H1 (cell line): ENCODE measurements around the gene SOX6. TPM values are rescaled to one million over a fixed set of nuclear protein-coding genes. Genes with fewer than 3 reads are reported as not detected.

Experiments
- CTCF ChIA-PET: fragments of 300-600 bp; sonication (Branson Sonifier 250); formaldehyde crosslinking; loops from one replicate; lab custom pipeline; 2021; ENCODE audit not compliant: partially characterized antibody; lab: Charles Lee
- POLR2A ChIA-PET: fragments of 300-600 bp; sonication (Branson Sonifier 250); formaldehyde crosslinking; loops from one replicate; lab custom pipeline; 2021; ENCODE audit warnings: inconsistent platforms; ENCODE audit not compliant: partially characterized antibody; lab: Charles Lee
- DNase-seq, 2 experiments: peaks; one replicate each; pipeline versions ENCODE4 v3.0.0 to v3.0.0-alpha.2; 2010 to 2022; ENCODE audit warnings: low spot score in 2 of 2, low read depth in 1 of 2, mixed read lengths in 1 of 2
- FAIRE-seq: peaks from 2 replicates; lab custom pipeline; 2011; peaks lifted over from hg19 to GRCh38; lab: Jason Lieb, UNC
- H2AFZ ChIP-seq: 2 replicates; pipeline ENCODE4 v1.8.1; 2012; ENCODE audit warnings: low read length, inconsistent platforms
- H2AK5ac ChIP-seq: 2 replicates; pipeline ENCODE4 v1.6.1; 2013; ENCODE audit warnings: low read depth, low read length
- H2BK120ac ChIP-seq: replicated peaks from 2 replicates; pipeline ENCODE3; 2013; ENCODE audit warnings: low read depth, low read length, inconsistent platforms
- H2BK12ac ChIP-seq: 2 replicates; pipeline ENCODE4 v1.6.1; 2013; ENCODE audit warnings: low read depth, low read length
- H2BK15ac ChIP-seq: 2 replicates; pipeline ENCODE4 v1.6.1; 2013; ENCODE audit warnings: low read length
- H2BK20ac ChIP-seq: 2 replicates; pipeline ENCODE4 v1.6.1; 2013; ENCODE audit warnings: low read length
- H2BK5ac ChIP-seq: 2 replicates; pipeline ENCODE4 v1.6.1; 2013; ENCODE audit warnings: low read depth, low read length
- H3K14ac ChIP-seq: 2 replicates; pipeline ENCODE4 v1.6.1; 2013; ENCODE audit warnings: inconsistent platforms; ENCODE audit not compliant: insufficient read length
- H3K18ac ChIP-seq: 2 replicates; pipeline ENCODE4 v1.6.1; 2013; ENCODE audit warnings: low read length; ENCODE audit errors: extremely low read depth
- H3K23ac ChIP-seq: 2 replicates; pipeline ENCODE4 v1.6.1; 2013; ENCODE audit warnings: inconsistent platforms; ENCODE audit not compliant: insufficient read length
- H3K23me2 ChIP-seq: 2 replicates; pipeline ENCODE4 v1.6.1; 2013; ENCODE audit warnings: low read depth, low read length
- H3K27ac ChIP-seq: 2 replicates; pipeline ENCODE4 v1.6.1; 2011; ENCODE audit warnings: low read depth, low read length, inconsistent platforms
- H3K27me3 ChIP-seq, 4 experiments: replicated peaks in 1 of 4; 1 replicate in 1 of 4; 2 replicates in 3 of 4; pipeline versions ENCODE4 v1.6.1 to v1.8.1; 2011 to 2013; ENCODE audit warnings: low read length in 3 of 4, mild to moderate bottlenecking in 3 of 4, inconsistent platforms in 2 of 4, mixed read lengths in 2 of 4, moderate library complexity in 1 of 4; ENCODE audit not compliant: control insufficient read depth in 3 of 4, insufficient read depth in 3 of 4; ENCODE audit errors: extremely low read depth in 1 of 4
- H3K36me3 ChIP-seq, 4 experiments: 2 replicates each; pipeline versions ENCODE4 v1.6.1 to v1.8.1; 2011 to 2013; ENCODE audit warnings: mild to moderate bottlenecking in 4 of 4, low read length in 3 of 4, moderate library complexity in 2 of 4, control low read depth in 1 of 4, inconsistent platforms in 1 of 4; ENCODE audit not compliant: insufficient read depth in 4 of 4, control insufficient read depth in 2 of 4
- H3K4ac ChIP-seq: replicated peaks from 2 replicates; pipeline ENCODE3; 2013; ENCODE audit warnings: low read length, low read depth, mixed read lengths, inconsistent platforms; ENCODE audit not compliant: insufficient read length
- H3K4me1 ChIP-seq, 4 experiments: replicated peaks in 1 of 4; 1 replicate in 1 of 4; 2 replicates in 3 of 4; pipeline versions ENCODE4 v1.6.1 to v1.8.1; 2011 to 2013; ENCODE audit warnings: low read length in 3 of 4, inconsistent platforms in 2 of 4, mixed read lengths in 1 of 4; ENCODE audit not compliant: insufficient read depth in 4 of 4, control insufficient read depth in 3 of 4
- H3K4me2 ChIP-seq, 2 experiments: 2 replicates each; pipeline versions ENCODE4 v1.6.1 to v1.8.1; 2011 to 2013; ENCODE audit warnings: low read depth in 2 of 2, low read length in 2 of 2, control low read depth in 1 of 2, inconsistent platforms in 1 of 2, mild to moderate bottlenecking in 1 of 2; ENCODE audit not compliant: insufficient read depth in 1 of 2
- H3K4me3 ChIP-seq, 4 experiments: fragments of 200-600, 300-600 bp in 1 of 4; sonication (generic), shearing (Covaris generic), sonication (Bioruptor Twin) in 1 of 4; 2 replicates each; pipeline versions ENCODE4 v1.5.1 to v1.8.1; 2011 to 2016; ENCODE audit warnings: low read length in 4 of 4, low read depth in 3 of 4, control low read depth in 2 of 4, inconsistent platforms in 2 of 4, mild to moderate bottlenecking in 2 of 4, mixed read lengths in 1 of 4, moderate library complexity in 1 of 4; ENCODE audit not compliant: insufficient read depth in 2 of 4; ENCODE audit errors: extremely low read depth in 1 of 4
- H3K56ac ChIP-seq: replicated peaks from 2 replicates; pipeline ENCODE3; 2013; ENCODE audit warnings: low read depth, mild to moderate bottlenecking, mixed read lengths, low read length, inconsistent platforms; ENCODE audit not compliant: insufficient read length
- H3K79me1 ChIP-seq: 2 replicates; pipeline ENCODE4 v1.6.1; 2013; ENCODE audit warnings: low read depth, low read length, control low read depth
- H3K79me2 ChIP-seq, 2 experiments: 2 replicates each; pipeline versions ENCODE4 v1.6.1 to v1.8.1; 2012 to 2013; ENCODE audit warnings: low read length in 2 of 2, mild to moderate bottlenecking in 2 of 2, inconsistent platforms in 1 of 2; ENCODE audit not compliant: insufficient read depth in 2 of 2, control insufficient read depth in 1 of 2
- H3K9ac ChIP-seq, 4 experiments: replicated peaks in 1 of 4; 1 replicate in 1 of 4; 2 replicates in 3 of 4; pipeline versions ENCODE4 v1.6.1 to v1.8.1; 2011 to 2013; ENCODE audit warnings: low read depth in 3 of 4, low read length in 3 of 4, control low read depth in 2 of 4, mild to moderate bottlenecking in 2 of 4, moderate library complexity in 2 of 4, inconsistent platforms in 1 of 4; ENCODE audit errors: extremely low read depth in 1 of 4
- H3K9me3 ChIP-seq, 2 experiments: 2 replicates each; pipeline versions ENCODE4 v1.6.1 to v1.8.1; 2012 to 2013; ENCODE audit warnings: mild to moderate bottlenecking in 2 of 2, moderate library complexity in 2 of 2, control low read depth in 1 of 2, inconsistent platforms in 1 of 2, low read depth in 1 of 2, low read length in 1 of 2, mixed read lengths in 1 of 2; ENCODE audit not compliant: insufficient read depth in 2 of 2
- H4K20me1 ChIP-seq, 2 experiments: replicated peaks in 1 of 2; 2 replicates each; pipeline versions ENCODE3 to v1.8.1; 2011 to 2013; ENCODE audit warnings: inconsistent platforms in 2 of 2, low read length in 2 of 2, mild to moderate bottlenecking in 1 of 2; ENCODE audit not compliant: insufficient read depth in 2 of 2, control insufficient read depth in 1 of 2
- H4K5ac ChIP-seq: 2 replicates; pipeline ENCODE4 v1.6.1; 2013; ENCODE audit warnings: low read length, low read depth, mixed read lengths, inconsistent platforms; ENCODE audit not compliant: insufficient read length
- H4K8ac ChIP-seq: 2 replicates; pipeline ENCODE4 v1.8.0; 2013; ENCODE audit warnings: mild to moderate bottlenecking, moderate library complexity, low read length, inconsistent platforms; ENCODE audit not compliant: insufficient read depth; ENCODE audit errors: extremely low read depth
- H4K91ac ChIP-seq: replicated peaks from 2 replicates; pipeline ENCODE3; 2013; ENCODE audit warnings: low read length, mixed read lengths, inconsistent platforms; ENCODE audit not compliant: insufficient read length
- BRCA1 ChIP-seq: IDR thresholded peaks from 2 replicates; pipeline ENCODE4 v1.6.1; 2012; ENCODE audit warnings: low read depth, low read length, improper control_type of control experiment
- EP300 ChIP-seq, 2 experiments: IDR thresholded peaks; 1 replicate in 1 of 2; 2 replicates in 1 of 2; pipeline ENCODE4 v1.6.1; 2011 to 2012; ENCODE audit warnings: low read depth in 2 of 2, low read length in 2 of 2, mild to moderate bottlenecking in 2 of 2, borderline replicate concordance in 1 of 2, inconsistent platforms in 1 of 2, moderate library complexity in 1 of 2
- FOSL1 ChIP-seq: IDR thresholded peaks from 2 replicates; pipeline ENCODE4 v1.6.1; 2011; ENCODE audit warnings: mild to moderate bottlenecking, low read depth, low read length, moderate library complexity; ENCODE audit not compliant: insufficient read depth
- GTF2F1 ChIP-seq: IDR thresholded peaks from 2 replicates; pipeline ENCODE4 v1.6.1; 2012; ENCODE audit warnings: low read depth, low read length, improper control_type of control experiment, borderline replicate concordance
- NRF1 ChIP-seq: IDR thresholded peaks from 2 replicates; pipeline ENCODE4 v1.6.1; 2011; ENCODE audit warnings: mild to moderate bottlenecking, low read depth, low read length, improper control_type of control experiment
- POLR2A ChIP-seq, 2 experiments: IDR thresholded peaks; 1 replicate in 1 of 2; 2 replicates in 1 of 2; pipeline ENCODE4 v1.6.1; 2011; ENCODE audit warnings: low read depth in 2 of 2, low read length in 2 of 2, mild to moderate bottlenecking in 2 of 2; ENCODE audit errors: control extremely low read depth in 1 of 2
- RXRA ChIP-seq: IDR thresholded peaks from 2 replicates; pipeline ENCODE4 v1.6.1; 2011; ENCODE audit warnings: low read depth, mild to moderate bottlenecking, low read length, moderate library complexity; ENCODE audit not compliant: insufficient read depth
- SAP30 ChIP-seq: fragments of 300-600 bp; sonication (generic); IDR thresholded peaks from 2 replicates; pipeline ENCODE4 v1.7.1; 2012; ENCODE audit warnings: low read length, moderate library complexity, mild to moderate bottlenecking, inconsistent platforms; ENCODE audit not compliant: insufficient read depth, insufficient replicate concordance
- YY1 ChIP-seq: IDR thresholded peaks from 2 replicates; pipeline ENCODE4 v1.6.1; 2011; ENCODE audit warnings: low read depth, mild to moderate bottlenecking, low read length
- WGBS, 2 experiments: shearing (Covaris generic) in 1 of 2; methylation state at CpG; one replicate each; pipeline versions ENCODE4 v1.1.6 to v1.1.7; 2013 to 2015; ENCODE audit warnings: low lambda C conversion rate in 2 of 2, mixed read lengths in 2 of 2, inconsistent platforms in 1 of 2, low coverage in 1 of 2, missing lambda C conversion rate in 1 of 2; ENCODE audit not compliant: insufficient replicate concordance in 2 of 2, insufficient coverage in 1 of 2, insufficient read length in 1 of 2; ENCODE audit errors: extremely low coverage in 1 of 2, missing lambda C conversion rate in 1 of 2; 5-methylcytosine and 5-hydroxymethylcytosine counted together
- polyA plus RNA-seq, 7 experiments: library from polyadenylated mRNA; depleted of rRNA in 3 of 7; stranded (reverse) in 5 of 7; unstranded in 2 of 7; fragments of >200 nt in 5 of 7; fragments of 200-250 nt in 2 of 7; gene quantifications; 1 replicate in 5 of 7; 2 replicates in 1 of 7; 4 replicates in 1 of 7; pipeline versions ENCODE4 v1.2.1 to v1.2.3, GENCODE V29; 2011 to 2013; ENCODE audit warnings: missing spikeins in 2 of 7, mixed read lengths in 2 of 7
- total RNA-seq: library from RNA; stranded (reverse); fragmentation: NEBNext Ultra II Directional; extraction: Animal tissue kit (Norgen Biotek cat#: 25700); gene quantifications from 2 replicates; pipeline ENCODE4 v1.2.1, GENCODE V29; 2021
- TF ChIP-seq, protein P1 (sequence below), 3 experiments: IDR thresholded peaks; 1 replicate in 2 of 3; 2 replicates in 1 of 3; pipeline versions ENCODE4 v1.5.1 to v1.6.1; 2011; ENCODE audit warnings: low read length in 3 of 3, mild to moderate bottlenecking in 3 of 3, inconsistent platforms in 2 of 3, low read depth in 1 of 3, moderate library complexity in 1 of 3; ENCODE audit not compliant: insufficient read depth in 1 of 3; ENCODE audit errors: control extremely low read depth in 1 of 3

The SOX6 gene
- total and polyA plus RNA-seq, 2 of the 8 experiments (the other 6 are each of a cell fraction or from before 2014, with no cell fraction given): 0.09 TPM; not detected in 1

DNA sequence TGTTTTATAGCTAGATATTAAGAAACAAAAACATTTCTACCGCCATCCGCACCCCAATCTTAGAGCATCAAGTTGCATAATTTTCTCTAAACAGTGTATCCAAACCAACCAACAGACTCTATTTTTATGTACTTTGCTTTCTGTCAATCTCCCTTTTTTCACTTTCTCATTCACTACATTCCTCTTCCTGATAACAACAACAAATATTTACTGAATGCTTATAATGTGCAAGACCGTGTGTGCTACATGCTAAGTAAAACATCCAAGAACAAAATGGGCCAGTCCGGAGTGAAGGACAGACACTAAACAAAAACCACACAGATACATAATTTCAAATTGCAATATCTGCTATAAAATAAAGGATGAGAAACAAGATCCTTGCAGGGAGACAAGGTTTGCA lies 38.6 kb upstream of the SOX6 start:
- WGBS, 2 experiments: 88% methylated on average over 4 of the region's 4 CpGs; no CpG with 5 or more reads in 1 of the 2 experiments
- H4K91ac ChIP-seq: no peak overlapping the region
- H3K27ac ChIP-seq: no peak overlapping the region
- H3K23ac ChIP-seq: no peak overlapping the region
- ChIA-PET CTCF (interaction anchor here (0.8 to 1.5 kb wide), 3 partner anchors 9 to 430 kb away, joined by 3 to 4 read pairs (median 3); no protein-coding TSS in a partner anchor), POLR2A (no interaction called here)
- no peaks in the 10 kb centered on the region for H3K9me3 ChIP-seq
- no peaks in the 10 kb centered on the region for H3K36me3 ChIP-seq
- no peaks in the 10 kb centered on the region for H3K79me1 ChIP-seq
- no peak overlapping the region for H3K4me3 ChIP-seq
- H3K23me2 ChIP-seq: no peaks in the 10 kb centered on the region
- H2AFZ ChIP-seq: no peak overlapping the region
- no peak overlapping the region for H2AK5ac ChIP-seq
- H2BK120ac ChIP-seq: no peak overlapping the region
- no peak overlapping the region for H2BK15ac ChIP-seq
- H3K79me2 ChIP-seq: no peaks in the 10 kb centered on the region
- no peak overlapping the region for H3K56ac ChIP-seq
- no peak overlapping the region for H2BK5ac ChIP-seq
- H3K4ac ChIP-seq: no peak overlapping the region
- no peak overlapping the region for H4K5ac ChIP-seq
- H3K14ac ChIP-seq: no peak overlapping the region
- H4K20me1 ChIP-seq: no peaks in the 10 kb centered on the region
- H3K27me3 ChIP-seq: peaks cover 9 to 35% (median 20%) of the 10 kb centered on the region in 4 experiments
- H3K4me2 ChIP-seq: no peak overlapping the region
- FAIRE-seq (no peak), DNase-seq (no peak)
- no peak overlapping the region for H2BK20ac ChIP-seq
- no peak overlapping the region for H2BK12ac ChIP-seq
- no peaks in the 10 kb centered on the region for H3K4me1 ChIP-seq
- H4K8ac ChIP-seq: no peak overlapping the region
- no peak for TF ChIP-seq NRF1
- no peak for TF ChIP-seq GTF2F1
- no peak for TF ChIP-seq BRCA1
- no peak for TF ChIP-seq FOSL1
- no peak for TF ChIP-seq SAP30
- TF ChIP-seq POLR2A (IDR thresholded peaks at IDR 0.05; ENCODE audit: control extremely low read depth in 1 of 2, low read depth in 2 of 2, low read length in 2 of 2): no peak
- TF ChIP-seq, protein P1, sequence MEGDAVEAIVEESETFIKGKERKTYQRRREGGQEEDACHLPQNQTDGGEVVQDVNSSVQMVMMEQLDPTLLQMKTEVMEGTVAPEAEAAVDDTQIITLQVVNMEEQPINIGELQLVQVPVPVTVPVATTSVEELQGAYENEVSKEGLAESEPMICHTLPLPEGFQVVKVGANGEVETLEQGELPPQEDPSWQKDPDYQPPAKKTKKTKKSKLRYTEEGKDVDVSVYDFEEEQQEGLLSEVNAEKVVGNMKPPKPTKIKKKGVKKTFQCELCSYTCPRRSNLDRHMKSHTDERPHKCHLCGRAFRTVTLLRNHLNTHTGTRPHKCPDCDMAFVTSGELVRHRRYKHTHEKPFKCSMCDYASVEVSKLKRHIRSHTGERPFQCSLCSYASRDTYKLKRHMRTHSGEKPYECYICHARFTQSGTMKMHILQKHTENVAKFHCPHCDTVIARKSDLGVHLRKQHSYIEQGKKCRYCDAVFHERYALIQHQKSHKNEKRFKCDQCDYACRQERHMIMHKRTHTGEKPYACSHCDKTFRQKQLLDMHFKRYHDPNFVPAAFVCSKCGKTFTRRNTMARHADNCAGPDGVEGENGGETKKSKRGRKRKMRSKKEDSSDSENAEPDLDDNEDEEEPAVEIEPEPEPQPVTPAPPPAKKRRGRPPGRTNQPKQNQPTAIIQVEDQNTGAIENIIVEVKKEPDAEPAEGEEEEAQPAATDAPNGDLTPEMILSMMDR (IDR thresholded peaks at IDR 0.05; ENCODE audit: control extremely low read depth in 1 of 3, insufficient read depth in 1 of 3, low read depth in 1 of 3, low read length in 3 of 3): no peak
- TF ChIP-seq RXRA: no peak
- no peak for TF ChIP-seq EP300 (IDR thresholded peaks at IDR 0.05; ENCODE audit: borderline replicate concordance in 1 of 2, low read depth in 2 of 2, low read length in 2 of 2)
- TF ChIP-seq YY1: no peak
- no peak overlapping the region for H3K9ac ChIP-seq
- H3K18ac ChIP-seq: no peak overlapping the region
